GM18858 (cell line): ENCODE measurements around the gene REV1.
"Not testable (repeated sequence)": the region's sequence is repeated elsewhere in the genome, so short reads cannot be mapped to it uniquely, and the experiment has no call there.

Experiments used
- ATAC-seq: cut with Tn5 transposase; IDR thresholded peaks from one replicate; pipeline ENCODE4 v1.9.1; 2021; ENCODE audit not compliant: unreplicated experiment

REV1 gene

GRCh38 chr2:99354825-99355224 is 135.0 kb downstream of the REV1 start:
- ATAC-seq = not testable (repeated sequence)

- no peak for ATAC-seq
These were observed 135.7 kb downstream of the REV1 start for GRCh38 chr2:99354070-99354469.
